WERI-Rb-1 (cell line): ENCODE results near the gene CCM2L.

Source experiments
- DNase-seq: peaks from one replicate; pipeline ENCODE4 v3.0.0-alpha.2; 2020
- H3K27ac ChIP-seq: fragments of 250-450 bp; sonication (Bioruptor Pico); 2 replicates; pipeline ENCODE4 v1.5.1; 2020; ENCODE audit warnings: mild to moderate bottlenecking, moderate library complexity
- H3K27me3 ChIP-seq: fragments of 250-450 bp; sonication (Bioruptor Pico); 2 replicates; pipeline ENCODE4 v1.5.1; 2021; ENCODE audit warnings: mild to moderate bottlenecking, low read depth, moderate library complexity; ENCODE audit not compliant: insufficient read depth, severe bottlenecking
- H3K36me3 ChIP-seq: fragments of 250-450 bp; sonication (Bioruptor Pico); 2 replicates; pipeline ENCODE4 v1.5.1; 2020; ENCODE audit warnings: mild to moderate bottlenecking, moderate library complexity
- H3K4me3 ChIP-seq: 2 replicates; pipeline ENCODE4 v1.5.1; 2011; ENCODE audit warnings: low read depth, mild to moderate bottlenecking, control low read depth, low read length
- H3K9me3 ChIP-seq: fragments of 250-450 bp; sonication (Bioruptor Pico); 2 replicates; pipeline ENCODE4 v1.5.1; 2021; ENCODE audit warnings: mild to moderate bottlenecking, moderate library complexity; ENCODE audit not compliant: severe bottlenecking
- TF ChIP-seq, protein P1 (sequence below): IDR thresholded peaks from 2 replicates; pipeline ENCODE4 v1.5.1; 2011; ENCODE audit warnings: low read depth, mild to moderate bottlenecking, control low read depth, inconsistent platforms, low read length

CCM2L gene

DNA sequence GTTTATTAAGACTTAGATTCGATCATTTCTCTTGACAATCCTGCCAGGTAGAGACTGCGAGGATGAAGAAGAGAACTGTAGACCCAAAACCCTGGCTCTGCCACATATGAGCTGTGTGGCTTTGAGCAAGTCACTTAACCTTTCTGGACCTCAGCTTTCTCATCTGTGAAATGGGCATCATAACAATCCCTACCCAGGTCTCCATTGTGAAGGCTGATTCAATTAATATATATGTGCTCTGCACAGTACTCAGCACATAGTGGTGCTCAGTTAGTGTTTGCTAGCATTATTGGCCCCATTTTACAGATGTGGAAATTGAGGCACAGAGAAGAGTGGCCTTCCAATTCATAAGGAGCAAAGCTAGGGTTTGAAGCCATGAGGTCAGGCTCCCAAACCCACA, 34.4 kb upstream of the CCM2L start:
- no peaks in the 10 kb centered on the region for H3K9me3 ChIP-seq
- no peak overlapping the region for H3K27ac ChIP-seq
- peaks cover 46% of the 10 kb centered on the region for H3K36me3 ChIP-seq
- H3K27me3 ChIP-seq = no peaks in the 10 kb centered on the region
- DNase-seq = no peak
- TF ChIP-seq, protein P1, sequence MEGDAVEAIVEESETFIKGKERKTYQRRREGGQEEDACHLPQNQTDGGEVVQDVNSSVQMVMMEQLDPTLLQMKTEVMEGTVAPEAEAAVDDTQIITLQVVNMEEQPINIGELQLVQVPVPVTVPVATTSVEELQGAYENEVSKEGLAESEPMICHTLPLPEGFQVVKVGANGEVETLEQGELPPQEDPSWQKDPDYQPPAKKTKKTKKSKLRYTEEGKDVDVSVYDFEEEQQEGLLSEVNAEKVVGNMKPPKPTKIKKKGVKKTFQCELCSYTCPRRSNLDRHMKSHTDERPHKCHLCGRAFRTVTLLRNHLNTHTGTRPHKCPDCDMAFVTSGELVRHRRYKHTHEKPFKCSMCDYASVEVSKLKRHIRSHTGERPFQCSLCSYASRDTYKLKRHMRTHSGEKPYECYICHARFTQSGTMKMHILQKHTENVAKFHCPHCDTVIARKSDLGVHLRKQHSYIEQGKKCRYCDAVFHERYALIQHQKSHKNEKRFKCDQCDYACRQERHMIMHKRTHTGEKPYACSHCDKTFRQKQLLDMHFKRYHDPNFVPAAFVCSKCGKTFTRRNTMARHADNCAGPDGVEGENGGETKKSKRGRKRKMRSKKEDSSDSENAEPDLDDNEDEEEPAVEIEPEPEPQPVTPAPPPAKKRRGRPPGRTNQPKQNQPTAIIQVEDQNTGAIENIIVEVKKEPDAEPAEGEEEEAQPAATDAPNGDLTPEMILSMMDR = no peak
- no peak overlapping the region for H3K4me3 ChIP-seq

DNA sequence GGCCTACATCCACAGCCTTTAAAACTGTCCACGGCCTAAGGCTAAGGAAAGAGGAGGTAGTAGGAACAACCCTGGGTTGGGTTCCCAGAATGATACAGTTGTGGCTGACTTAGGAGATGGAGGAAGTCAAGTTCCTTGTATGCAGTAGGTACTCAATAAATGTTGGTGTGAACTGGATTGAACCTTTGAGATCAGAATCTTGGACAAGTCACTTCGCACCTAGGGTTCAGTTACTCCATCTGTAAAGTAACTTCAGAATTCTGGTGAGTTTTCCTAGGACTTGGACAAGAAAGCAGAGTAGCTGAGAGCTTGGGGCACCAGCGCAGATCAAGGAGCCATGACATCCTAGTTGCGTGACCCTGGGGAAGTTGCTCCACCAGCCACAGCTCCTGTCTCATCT, 33.2 kb upstream of the CCM2L start:
- DNase-seq = no peak
- no peaks in the 10 kb centered on the region for H3K27me3 ChIP-seq
- H3K27ac ChIP-seq = no peak overlapping the region
- H3K36me3 ChIP-seq = peaks cover 46% of the 10 kb centered on the region
- H3K4me3 ChIP-seq = no peak overlapping the region
- no peaks in the 10 kb centered on the region for H3K9me3 ChIP-seq
- TF ChIP-seq, protein P1 = no peak

DNA sequence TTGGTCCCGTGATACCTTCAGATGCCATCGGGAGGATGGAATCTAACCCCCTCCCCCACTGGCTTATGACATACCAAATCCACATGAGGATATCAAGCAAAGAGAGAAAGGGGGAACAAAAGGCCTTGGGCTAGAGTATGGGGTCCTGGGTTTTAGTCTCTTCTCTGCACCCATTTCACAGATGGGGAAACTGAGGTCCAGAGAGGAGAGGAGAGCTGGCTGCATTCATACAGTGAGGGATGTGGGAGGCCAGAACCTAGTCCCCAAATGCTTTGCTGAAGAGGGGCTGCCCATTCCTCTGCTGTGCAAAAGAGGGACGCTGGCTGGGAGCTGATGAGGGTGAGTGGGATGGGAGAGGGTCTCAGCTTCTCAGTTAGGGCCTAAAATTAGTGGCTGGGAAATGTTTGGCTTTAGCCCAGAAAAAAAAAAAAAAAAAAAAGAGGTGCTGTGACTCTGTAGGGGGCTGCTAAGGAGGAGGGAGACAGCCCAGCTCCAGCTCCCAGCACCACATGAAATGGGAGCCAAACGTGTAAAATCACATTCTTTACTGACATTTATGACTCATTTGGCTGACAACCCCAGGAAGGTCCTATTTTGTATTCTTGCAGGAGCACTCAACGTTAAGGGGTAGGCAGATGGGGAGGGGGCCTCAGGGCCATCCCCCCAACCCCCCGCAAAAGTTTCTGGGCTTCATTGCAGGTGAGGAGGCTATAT, 30.4 kb upstream of the CCM2L start:
- peaks cover 33% of the 10 kb centered on the region for H3K36me3 ChIP-seq
- H3K27me3 ChIP-seq = no peaks in the 10 kb centered on the region
- H3K27ac ChIP-seq = no peak overlapping the region
- TF ChIP-seq, protein P1 = no peak
- no peak overlapping the region for H3K4me3 ChIP-seq
- no peaks in the 10 kb centered on the region for H3K9me3 ChIP-seq
- no peak for DNase-seq

DNA sequence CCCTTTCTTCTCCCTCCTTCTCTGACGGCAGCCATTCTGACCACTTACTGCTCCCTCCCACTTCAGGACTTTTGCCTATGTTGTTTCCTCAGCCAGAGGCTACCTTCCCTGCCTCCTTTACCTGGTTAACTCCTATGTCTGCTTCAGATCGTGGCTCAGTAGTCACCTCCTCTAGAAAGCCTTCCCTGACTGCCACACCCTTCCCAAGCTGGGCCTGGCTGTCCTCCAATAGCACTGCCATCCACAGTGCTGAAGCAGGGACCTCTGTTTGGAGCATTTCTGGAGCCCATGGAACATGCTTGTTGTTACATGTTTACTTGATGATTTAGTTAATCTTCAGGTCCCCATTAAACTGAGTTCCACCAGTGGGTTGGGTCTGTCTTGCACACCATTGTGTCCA, 28.5 kb upstream of the CCM2L start:
- H3K27ac ChIP-seq = no peak overlapping the region
- no peak overlapping the region for H3K4me3 ChIP-seq
- DNase-seq = no peak
- TF ChIP-seq, protein P1 = no peak
- H3K27me3 ChIP-seq = no peaks in the 10 kb centered on the region
- peaks cover 26% of the 10 kb centered on the region for H3K36me3 ChIP-seq
- no peaks in the 10 kb centered on the region for H3K9me3 ChIP-seq

DNA sequence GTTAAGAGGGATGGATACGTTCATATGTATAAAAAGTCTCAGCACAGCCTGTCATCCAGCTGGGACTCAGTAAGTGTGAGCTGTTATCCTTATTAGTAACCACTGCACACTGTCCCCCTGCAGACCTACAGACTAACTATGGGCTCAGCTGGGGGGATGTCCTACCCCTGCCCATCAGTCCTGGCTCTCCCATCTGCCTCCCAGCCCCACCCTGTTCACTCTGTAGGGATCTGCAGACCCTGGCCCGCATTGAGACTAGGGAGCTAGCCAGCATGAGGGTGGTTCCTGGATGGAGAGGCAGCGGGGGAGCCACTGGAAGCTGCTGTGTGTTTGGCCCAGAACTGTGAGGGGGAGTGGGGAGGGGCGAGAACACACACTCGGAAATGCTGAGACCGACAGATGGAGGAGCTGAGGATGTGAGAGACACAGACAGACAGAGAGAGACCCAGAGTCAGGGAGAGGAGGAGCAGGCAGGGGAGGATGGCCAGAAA, 25.2 kb upstream of the CCM2L start:
- DNase-seq = peak; percentile 64
- H3K4me3 ChIP-seq = no peak overlapping the region
- H3K9me3 ChIP-seq = no peaks in the 10 kb centered on the region
- H3K36me3 ChIP-seq = peaks cover 12% of the 10 kb centered on the region
- peak overlapping the region; percentile 62 for H3K27ac ChIP-seq
- H3K27me3 ChIP-seq = no peaks in the 10 kb centered on the region
- TF ChIP-seq, protein P1 = no peak

DNA sequence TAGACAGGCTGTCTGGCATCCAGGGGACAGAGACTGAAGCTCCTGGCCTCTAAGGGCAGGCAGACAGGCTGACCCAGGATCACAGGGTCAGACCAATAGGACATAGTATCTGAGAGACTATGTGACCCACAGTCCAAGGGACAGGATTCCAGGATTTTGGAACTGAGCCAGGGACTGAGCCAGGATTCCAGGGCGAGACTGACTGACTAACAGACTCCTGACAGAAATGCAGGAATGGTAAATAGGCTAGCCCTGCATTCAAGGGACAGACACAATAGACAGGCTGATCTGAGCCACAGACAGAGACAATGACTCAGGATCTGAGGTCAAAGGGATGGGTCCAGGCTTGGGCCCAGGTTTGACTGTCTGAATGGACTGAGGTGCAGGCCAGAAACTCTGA, 22.5 kb upstream of the CCM2L start:
- TF ChIP-seq, protein P1 = no peak
- H3K9me3 ChIP-seq = no peaks in the 10 kb centered on the region
- H3K27me3 ChIP-seq = no peaks in the 10 kb centered on the region
- H3K27ac ChIP-seq = no peak overlapping the region
- DNase-seq = no peak
- peaks cover 9% of the 10 kb centered on the region for H3K36me3 ChIP-seq
- no peak overlapping the region for H3K4me3 ChIP-seq
